IMR-90 (cell line): ENCODE measurements around the gene EBP. TPM values are rescaled to one million over a fixed set of nuclear protein-coding genes. Genes with fewer than 3 reads are reported as not detected.
A peak's percentile ranks its signal among the peaks of the same experiment; 100 is the strongest.

Experiments
- ATAC-seq: fragments of 200-7000 bp; cut with Tn5 transposase; 2 replicates; pipeline ENCODE4 v1.9.1; 2020; ENCODE audit warnings: low read depth, mild to moderate bottlenecking, moderate library complexity
- BruUV-seq: library from RNA; stranded (reverse); fragments of 400-500 nt; replicated peaks from 2 replicates; lab custom pipeline; 2021; lab: Mats Ljungman, UMichigan
- CTCF ChIA-PET: fragments of 300-600 bp; formaldehyde crosslinking; extraction: SDS; loops from one replicate; lab custom pipeline; 2021; ENCODE audit warnings: antibody characterized with exemption; lab: Yijun Ruan, JAX
- POLR2A ChIA-PET: fragments of 300-600 bp; sonication (Branson Sonifier 250); formaldehyde crosslinking; loops from one replicate; lab custom pipeline; 2022; ENCODE audit warnings: antibody characterized with exemption; ENCODE audit not compliant: unreplicated experiment; lab: Charles Lee
- DNase-seq: peaks from one replicate; pipeline ENCODE4 v3.0.0; 2013
- H2AFZ ChIP-seq: replicated peaks from 2 replicates; pipeline ENCODE3; 2013; ENCODE audit warnings: low read length, mild to moderate bottlenecking; ENCODE audit not compliant: poor library complexity
- H2AK5ac ChIP-seq: 2 replicates; pipeline ENCODE4 v1.6.1; 2013; ENCODE audit warnings: low read depth, low read length, inconsistent platforms
- H2AK9ac ChIP-seq: replicated peaks from 2 replicates; pipeline ENCODE3; 2013; ENCODE audit warnings: mild to moderate bottlenecking, low read depth, low read length, moderate library complexity; ENCODE audit not compliant: poor library complexity
- H2BK120ac ChIP-seq: 2 replicates; pipeline ENCODE4 v1.6.1; 2013; ENCODE audit warnings: low read depth, low read length, inconsistent platforms
- H2BK15ac ChIP-seq: 3 replicates; pipeline ENCODE4 v1.6.1; 2013; ENCODE audit warnings: low read depth, low read length, inconsistent platforms
- H2BK20ac ChIP-seq: 2 replicates; pipeline ENCODE4 v1.6.1; 2013; ENCODE audit warnings: low read depth, mild to moderate bottlenecking, inconsistent platforms, low read length, moderate library complexity
- H2BK5ac ChIP-seq: 2 replicates; pipeline ENCODE4 v1.6.1; 2013; ENCODE audit warnings: mild to moderate bottlenecking, low read depth, low read length, inconsistent platforms; ENCODE audit not compliant: poor library complexity, severe bottlenecking
- H3K14ac ChIP-seq: replicated peaks from 2 replicates; pipeline ENCODE4 v1.6.1; 2013; ENCODE audit warnings: low read depth, low read length, inconsistent platforms
- H3K18ac ChIP-seq: 2 replicates; pipeline ENCODE4 v1.6.1; 2013; ENCODE audit warnings: low read depth, low read length, control low read depth
- H3K23ac ChIP-seq: 2 replicates; pipeline ENCODE4 v1.6.1; 2013; ENCODE audit warnings: low read depth, low read length, inconsistent platforms
- H3K27ac ChIP-seq: 2 replicates; pipeline ENCODE4 v1.5.1; 2013; ENCODE audit warnings: mild to moderate bottlenecking, control low read depth, low read length; ENCODE audit not compliant: insufficient read depth
- H3K27me3 ChIP-seq: 2 replicates; pipeline ENCODE4 v1.6.1; 2013; ENCODE audit warnings: low read length; ENCODE audit not compliant: control insufficient read depth, insufficient read depth
- H3K36me3 ChIP-seq: 2 replicates; pipeline ENCODE4 v1.6.1; 2013; ENCODE audit warnings: low read length, mixed read lengths; ENCODE audit not compliant: control insufficient read depth, insufficient read depth
- H3K4ac ChIP-seq: 2 replicates; pipeline ENCODE4 v1.6.1; 2013; ENCODE audit warnings: low read depth, low read length, inconsistent platforms
- H3K4me1 ChIP-seq: 2 replicates; pipeline ENCODE4 v1.6.1; 2013; ENCODE audit warnings: low read length, mixed read lengths; ENCODE audit not compliant: control insufficient read depth, insufficient read depth
- H3K4me2 ChIP-seq: 2 replicates; pipeline ENCODE4 v1.6.1; 2013; ENCODE audit warnings: low read depth, mild to moderate bottlenecking, control low read depth, low read length, moderate library complexity
- H3K4me3 ChIP-seq: 2 replicates; pipeline ENCODE4 v1.5.1; 2013; ENCODE audit warnings: low read depth, mild to moderate bottlenecking, control low read depth, low read length, moderate library complexity; ENCODE audit not compliant: insufficient read depth
- H3K56ac ChIP-seq: 2 replicates; pipeline ENCODE4 v1.6.1; 2013; ENCODE audit warnings: low read length, inconsistent platforms; ENCODE audit not compliant: insufficient read depth; ENCODE audit errors: extremely low read depth
- H3K79me1 ChIP-seq, 2 experiments: 2 replicates each; pipeline ENCODE4 v1.6.1; 2013; ENCODE audit warnings: low read length in 2 of 2, inconsistent platforms in 1 of 2, low read depth in 1 of 2
- H3K9ac ChIP-seq: 2 replicates; pipeline ENCODE4 v1.6.1; 2013; ENCODE audit warnings: low read depth, low read length, control low read depth
- H3K9me1 ChIP-seq: 2 replicates; pipeline ENCODE4 v1.6.1; 2013; ENCODE audit warnings: low read length, inconsistent platforms; ENCODE audit not compliant: insufficient read depth
- H3K9me3 ChIP-seq: 2 replicates; pipeline ENCODE4 v1.6.1; 2013; ENCODE audit warnings: low read length; ENCODE audit not compliant: control insufficient read depth, insufficient read depth
- H4K20me1 ChIP-seq: 2 replicates; pipeline ENCODE4 v1.6.1; 2013; ENCODE audit warnings: low read length, inconsistent platforms; ENCODE audit not compliant: insufficient read depth
- H4K5ac ChIP-seq: 2 replicates; pipeline ENCODE4 v1.6.1; 2013; ENCODE audit warnings: mild to moderate bottlenecking, low read depth, low read length, control low read depth
- H4K8ac ChIP-seq, 2 experiments: 2 replicates each; pipeline ENCODE4 v1.6.1; 2013; ENCODE audit warnings: low read depth in 2 of 2, low read length in 2 of 2, control low read depth in 1 of 2, inconsistent platforms in 1 of 2
- H4K91ac ChIP-seq: 2 replicates; pipeline ENCODE4 v1.6.1; 2013; ENCODE audit warnings: low read depth, low read length, inconsistent platforms; ENCODE audit not compliant: insufficient read depth
- CHD1 ChIP-seq: IDR thresholded peaks from 2 replicates; pipeline ENCODE4 v1.6.1; 2012; ENCODE audit warnings: low read depth, low read length, improper control_type of control experiment
- ELK1 ChIP-seq: fragments of 150-350 bp; IDR thresholded peaks from 2 replicates; pipeline ENCODE4 v1.6.1; 2016; ENCODE audit warnings: low read depth, mild to moderate bottlenecking, low read length, moderate library complexity, borderline replicate concordance
- FOS ChIP-seq: fragments of 150-350 bp; IDR thresholded peaks from 2 replicates; pipeline ENCODE4 v1.6.1; 2016; ENCODE audit warnings: low read depth, low read length
- MAZ ChIP-seq: IDR thresholded peaks from 2 replicates; pipeline ENCODE4 v1.6.1; 2012; ENCODE audit warnings: low read depth, mild to moderate bottlenecking, low read length, improper control_type of control experiment, moderate library complexity, borderline replicate concordance
- NFE2L2 ChIP-seq: fragments of 150-350 bp; IDR thresholded peaks from 2 replicates; pipeline ENCODE4 v1.6.1; 2016; ENCODE audit warnings: low read depth, mild to moderate bottlenecking, low read length
- POLR2A ChIP-seq: IDR thresholded peaks from 2 replicates; pipeline ENCODE4 v1.6.1; 2012; ENCODE audit warnings: mild to moderate bottlenecking, low read depth, low read length
- RAD21 ChIP-seq: IDR thresholded peaks from 2 replicates; pipeline ENCODE4 v1.6.1; 2012; ENCODE audit warnings: low read length, improper control_type of control experiment
- RCOR1 ChIP-seq: IDR thresholded peaks from 2 replicates; pipeline ENCODE4 v1.6.1; 2012; ENCODE audit warnings: mild to moderate bottlenecking, low read length, improper control_type of control experiment; ENCODE audit not compliant: insufficient replicate concordance
- RFX5 ChIP-seq: IDR thresholded peaks from 2 replicates; pipeline ENCODE4 v1.8.0; 2012; ENCODE audit warnings: low read depth, mild to moderate bottlenecking, low read length, moderate library complexity
- SMC3 ChIP-seq: fragments of 150-350 bp; IDR thresholded peaks from 2 replicates; pipeline ENCODE4 v1.6.1; 2016; ENCODE audit warnings: low read depth, mild to moderate bottlenecking, antibody characterized with exemption, low read length, moderate library complexity
- WGBS, 2 experiments: methylation state at CpG; one replicate each; pipeline versions ENCODE4 v1.1.5 to v1.1.7; 2013; ENCODE audit warnings: missing lambda C conversion rate in 2 of 2; ENCODE audit not compliant: insufficient read length in 1 of 2; ENCODE audit errors: extremely low coverage in 2 of 2; 5-methylcytosine and 5-hydroxymethylcytosine counted together
- dilution Hi-C: fragments of 300-500 bp; cut with HindIII; formaldehyde crosslinking; loops from one replicate; pipeline ENCODE4 v1.14.3; 2018; ENCODE audit warnings: low sequenced_read_pairs; ENCODE audit not compliant: unreplicated experiment
- in situ Hi-C: fragments of 300-500 bp; cut with MboI; formaldehyde crosslinking; loops from 3 replicates; pipeline ENCODE4 v1.14.3; 2019; ENCODE audit warnings: low sequenced_read_pairs, inconsistent platforms, mixed read lengths
- intact Hi-C: fragments of 100-400 bp; cut with micrococcal nuclease; formaldehyde crosslinking; loops from 2 replicates; pipeline ENCODE4 v1.10.0; 2022
- polyA plus RNA-seq, 3 experiments: library from polyadenylated mRNA; depleted of rRNA; stranded (reverse); fragments of >200 nt; gene quantifications; 2 replicates each; pipeline ENCODE4 v1.2.3, GENCODE V29; 2012; ENCODE audit warnings: low replicate concordance in 1 of 3
- total RNA-seq: library from RNA; depleted of rRNA; stranded (reverse); fragments of >200 nt; gene quantifications from 2 replicates; pipeline ENCODE4 v1.2.3, GENCODE V29; 2012

The EBP gene
- total and polyA plus RNA-seq, 2 of the 4 experiments (the other 2 are of a cell fraction), result 39.4 to 78.9 TPM

GRCh38 chrX:48473704-48473990, 48.0 kb upstream of the EBP start:
- no peak overlapping the region for H2AK9ac ChIP-seq
- H3K4me1 ChIP-seq, result no peaks in the 10 kb centered on the region
- H2AK5ac ChIP-seq, result no peak overlapping the region
- intact Hi-C loops (no loop called here), dilution Hi-C loops (no loop called here), in situ Hi-C loops (no loop called here)
- H4K5ac ChIP-seq, result no peak overlapping the region
- ChIA-PET POLR2A (no interaction called here), CTCF (no interaction called here)
- H3K4me2 ChIP-seq, result no peak overlapping the region
- no peak overlapping the region for H2BK15ac ChIP-seq
- no peaks in the 10 kb centered on the region for H3K9me3 ChIP-seq
- H3K9ac ChIP-seq, result no peak overlapping the region
- H3K23ac ChIP-seq, result no peak overlapping the region
- no peak overlapping the region for H4K91ac ChIP-seq
- no peak overlapping the region for H3K4ac ChIP-seq
- no peak overlapping the region for H4K8ac ChIP-seq
- 74% methylated on average over 4 of the region's 9 CpGs; no CpG with 5 or more reads in 1 of the 2 experiments for WGBS, 2 experiments
- H3K36me3 ChIP-seq, result no peaks in the 10 kb centered on the region
- no peak overlapping the region for H3K14ac ChIP-seq
- H3K4me3 ChIP-seq, result no peak overlapping the region
- H3K27me3 ChIP-seq, result peaks cover 3% of the 10 kb centered on the region; the same call in 1 of the 2 replicates
- no peaks in the 10 kb centered on the region; the same call in 1 of the 2 replicates for H4K20me1 ChIP-seq
- DNase-seq, result no peak
- H3K9me1 ChIP-seq, result peaks cover 7% of the 10 kb centered on the region
- H2BK120ac ChIP-seq, result no peak overlapping the region
- H3K56ac ChIP-seq, result no peak overlapping the region
- TF ChIP-seq MAZ (no peak), RFX5 (no peak), RAD21 (no peak), POLR2A (no peak), ELK1 (no peak), RCOR1 (no peak), NFE2L2 (no peak), SMC3 (no peak), FOS (no peak), CHD1 (no peak)
- H2BK5ac ChIP-seq, result no peak overlapping the region
- BruUV-seq, result no TSS peak
- ATAC-seq, result no peak
- H3K79me1 ChIP-seq, result peaks cover 0 to 19% of the 10 kb centered on the region in 2 experiments; a peak in 2 of 4 replicates
- H3K18ac ChIP-seq, result no peak overlapping the region
- H2BK20ac ChIP-seq, result no peak overlapping the region
- no peak overlapping the region for H3K27ac ChIP-seq
- peak overlapping the region; percentile 19 for H2AFZ ChIP-seq
